Stomach (tissue), 9 donors: Measurements from ENCODE around the gene AMN1. TPM values are rescaled to one million over a fixed set of nuclear protein-coding genes. Genes with fewer than 3 reads are reported as not detected.
"Not testable (repeated sequence)": the region's sequence is repeated elsewhere in the genome, so short reads cannot be mapped to it uniquely, and the experiment has no call there.

Experiments
- DNase-seq, 2 donors: peaks; one replicate each; pipeline versions ENCODE4 v3.0.0 to v3.0.0-alpha.2; 2013 to 2019
- H3K27ac ChIP-seq, 5 donors: fragments of 200-600 bp in 4 of 5; sonication (generic) in 4 of 5; one replicate each; pipeline ENCODE4 v1.5.1; 2013 to 2019; ENCODE audit warnings: mild to moderate bottlenecking in 1 of 5, moderate library complexity in 1 of 5
- H3K27me3 ChIP-seq, 3 donors: fragments of 200-600 bp; sonication (generic); one replicate each; pipeline ENCODE4 v1.5.1; 2017 to 2019; ENCODE audit warnings: mixed run types in 1 of 3
- H3K36me3 ChIP-seq, 4 donors: fragments of 200-600 bp; sonication (generic); 1 replicate in 3 of 4; 2 replicates in 1 of 4; pipeline ENCODE4 v1.5.1; 2016 to 2019
- H3K4me1 ChIP-seq, 4 donors: fragments of 200-600 bp; sonication (generic); one replicate each; pipeline ENCODE4 v1.5.1; 2016 to 2019
- H3K4me3 ChIP-seq, 4 donors: fragments of 200-600 bp; sonication (generic) in 3 of 4; one replicate each; pipeline ENCODE4 v1.5.1; 2016 to 2019; ENCODE audit warnings: mild to moderate bottlenecking in 1 of 4
- H3K9me3 ChIP-seq, 4 donors: fragments of 200-600 bp; sonication (generic); one replicate each; pipeline ENCODE4 v1.5.1; 2016 to 2019
- CTCF ChIP-seq, 7 experiments: fragments of 450-650 bp in 4 of 7; fragments of 200-600 bp in 3 of 7; sonication (generic) in 3 of 7; IDR thresholded peaks; one replicate each; pipeline ENCODE4 v1.5.1; 2016 to 2019; ENCODE audit warnings: antibody characterized with exemption in 7 of 7, control low read depth in 2 of 7, mild to moderate bottlenecking in 1 of 7
- EP300 ChIP-seq: sonication (generic); formaldehyde crosslinking; IDR thresholded peaks from one replicate; pipeline ENCODE4 v1.6.1; 2017; ENCODE audit warnings: antibody characterized with exemption
- POLR2A ChIP-seq, 4 donors: fragments of 450-650 bp; IDR thresholded peaks; one replicate each; pipeline ENCODE4 v1.6.1; 2016; ENCODE audit warnings: antibody characterized with exemption in 4 of 4, control low read depth in 2 of 4, mild to moderate bottlenecking in 1 of 4, moderate library complexity in 1 of 4
- POLR2AphosphoS5 ChIP-seq, 3 donors: sonication (generic); formaldehyde crosslinking; IDR thresholded peaks; one replicate each; pipeline ENCODE4 v1.6.1; 2016; ENCODE audit warnings: antibody characterized with exemption in 3 of 3
- WGBS, 5 donors: extraction: QIAGEN DNeasy Blood & Tissue Kit in 3 of 5; methylation state at CpG; one replicate each; pipeline versions ENCODE4 v1.1.5 to v1.1.7; 2013 to 2018; 5-methylcytosine and 5-hydroxymethylcytosine counted together
- intact Hi-C: fragments of 100-400 bp; cut with DNase I; formaldehyde crosslinking; loops from one replicate; pipeline ENCODE4 v1.15.1; 2023; ENCODE audit warnings: low total_unique reads
- polyA plus RNA-seq, 3 donors: library from polyadenylated mRNA; stranded (reverse); fragments of 200-250 nt; gene quantifications; one replicate each; pipeline ENCODE4 v1.2.3, GENCODE V29; 2013
- total RNA-seq, 5 donors: library from RNA; depleted of rRNA; stranded (reverse); fragments of >200 nt; gene quantifications; one replicate each; pipeline versions ENCODE4 v1.1.0 to v1.2.3, GENCODE V29; 2014 to 2016
- donor health status: healthy with polysubstance abuse.
- donor health status: Bipolar disorder and iron deficiency.
- donor health status: healthy.

AMN1 gene
- total and polyA plus RNA-seq, 8 donors: 2.9 to 131 (median 11.2) TPM; not detected in 1

- H3K9me3 ChIP-seq: peaks cover 0 to 3% (median 0%) of the 10 kb centered on the region in 4 donors
- peaks cover 15 to 73% (median 26%) of the 10 kb centered on the region in 4 donors for H3K4me1 ChIP-seq
- H3K27ac ChIP-seq: peak overlapping the region in 2 of 5 donors; percentile 21 to 28
- DNase-seq: no peak
- H3K27me3 ChIP-seq: no peaks in the 10 kb centered on the region
- no peaks in the 10 kb centered on the region for H3K36me3 ChIP-seq
- intact Hi-C loops: no loop called here
- no peak overlapping the region for H3K4me3 ChIP-seq
- TF ChIP-seq POLR2A (IDR thresholded peaks at IDR 0.05): no peak
- no peak for TF ChIP-seq EP300
- no peak for TF ChIP-seq POLR2AphosphoS5 (IDR thresholded peaks at IDR 0.05)
- no peak for TF ChIP-seq CTCF (IDR thresholded peaks at IDR 0.05)
These were observed 2.2 kb downstream of the AMN1 start for GRCh38 chr12:31726575-31726974.

DNA sequence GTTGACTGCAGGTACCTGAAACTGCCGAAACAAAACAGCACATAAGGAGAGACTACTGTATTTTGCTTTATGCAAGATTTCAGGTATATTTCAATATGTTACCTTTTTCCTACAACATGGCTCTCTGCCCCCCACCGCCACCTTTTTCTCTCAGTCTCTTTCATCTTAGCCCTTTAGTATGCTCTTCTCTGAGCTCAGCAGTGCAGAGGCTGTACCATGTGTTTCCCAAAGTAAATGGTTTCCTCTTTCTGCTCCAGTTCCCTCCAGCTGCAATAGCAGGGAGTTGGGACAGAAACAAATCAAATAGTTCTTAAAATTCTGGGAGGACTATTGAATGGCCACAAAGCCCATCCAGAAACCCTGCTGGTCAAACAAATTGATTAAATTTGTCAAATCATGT lies 4.3 kb downstream of the AMN1 start:
- peak overlapping the region in 3 of 5 donors; percentile 1 to 22 (median 6) for H3K27ac ChIP-seq
- intact Hi-C loops: no loop called here

GRCh38 chr12:31722580-31722979 lies 6.2 kb downstream of the AMN1 start:
- intact Hi-C loops: no loop called here
- TF ChIP-seq CTCF (IDR thresholded peaks at IDR 0.05) (no peak), POLR2AphosphoS5 (IDR thresholded peaks at IDR 0.05) (no peak), POLR2A (IDR thresholded peaks at IDR 0.05) (no peak), EP300 (no peak)
- DNase-seq: no peak
- H3K27me3 ChIP-seq: no peaks in the 10 kb centered on the region
- peaks cover 1 to 51% (median 7%) of the 10 kb centered on the region in 4 donors for H3K4me1 ChIP-seq
- peaks cover 0 to 11% (median 7%) of the 10 kb centered on the region in 4 donors for H3K36me3 ChIP-seq
- H3K9me3 ChIP-seq: no peaks in the 10 kb centered on the region
- H3K4me3 ChIP-seq: no peak overlapping the region
- WGBS, 5 donors: 90 to 100% (median 93%) methylated on average over 2 of the region's 2 CpGs
- peak overlapping the region in 3 of 5 donors; percentile 1 to 11 (median 10) for H3K27ac ChIP-seq

More for the DNA sequence above, 4.3 kb downstream of the AMN1 start:
- Histone ChIP-seq H3K9me3 (no peaks in the 10 kb centered on the region), H3K4me1 (peaks cover 10 to 61% (median 14%) of the 10 kb centered on the region in 4 donors), H3K27me3 (no peaks in the 10 kb centered on the region), H3K36me3 (no peaks in the 10 kb centered on the region), H3K4me3 (no peak overlapping the region)
- TF ChIP-seq POLR2AphosphoS5 (IDR thresholded peaks at IDR 0.05) (no peak), POLR2A (IDR thresholded peaks at IDR 0.05) (no peak), CTCF (IDR thresholded peaks at IDR 0.05) (no peak), EP300 (no peak)
- WGBS, 5 donors: 86 to 93% (median 87%) methylated on average over 2 of the region's 2 CpGs
- DNase-seq: no peak

GRCh38 chr12:31718542-31719198 lies 10.2 kb downstream of the AMN1 start:
- 96 to 97% (median 97%) methylated on average over 9 to 15 of the region's 15 CpGs for WGBS, 5 donors
- H3K27ac ChIP-seq, H3K4me3 ChIP-seq, DNase-seq, H3K9me3 ChIP-seq, intact Hi-C loops, H3K27me3 ChIP-seq: not testable (repeated sequence)
- Histone ChIP-seq H3K4me1 (peaks cover 0 to 25% (median 3%) of the 10 kb centered on the region in 4 donors), H3K36me3 (peaks cover 0 to 11% (median 7%) of the 10 kb centered on the region in 4 donors)

GRCh38 chr12:31716998-31717397 lies 11.8 kb downstream of the AMN1 start:
- intact Hi-C loops, H3K27ac ChIP-seq, H3K4me3 ChIP-seq, H3K27me3 ChIP-seq, H3K9me3 ChIP-seq, DNase-seq: not testable (repeated sequence)
- H3K36me3 ChIP-seq: peaks cover 0 to 11% (median 7%) of the 10 kb centered on the region in 4 donors
- WGBS, 5 donors: 86 to 99% (median 96%) methylated on average over 4 of the region's 4 CpGs
- H3K4me1 ChIP-seq: peaks cover 0 to 16% (median 0%) of the 10 kb centered on the region in 4 donors
